Naive thymus-derived CD8-positive, alpha-beta T cell (primary cell): ENCODE measurements around the gene POPDC2. TPM values are rescaled to one million over a fixed set of nuclear protein-coding genes. Genes with fewer than 3 reads are reported as not detected.

Source experiments
- ATAC-seq, 2 donors: fragments of 150-1000 bp; cut with Tn5 transposase in 1 of 2; sonication (Bioruptor Pico), chemical (Tn5 transposase) in 1 of 2; 1 replicate in 1 of 2; 2 replicates in 1 of 2; pipeline ENCODE4 v1.10.0; 2021; ENCODE audit warnings: mild to moderate bottlenecking in 2 of 2, moderate library complexity in 2 of 2
- POLR2A ChIA-PET: fragments of 350-600 bp; sonication (Branson Sonifier 250); formaldehyde crosslinking; loops from one replicate; lab custom pipeline; 2021; ENCODE audit warnings: antibody characterized with exemption; lab: Charles Lee
- DNase-seq, 10 donors: peaks; one replicate each; pipeline versions ENCODE4 v3.0.0 to v3.0.0-alpha.2; 2020 to 2022
- H3K27ac Mint-ChIP-seq, 10 donors: one replicate each; pipeline ENCODE4 v1.8.0; 2020 to 2022; ENCODE audit warnings: mild to moderate bottlenecking in 10 of 10, mixed read lengths in 10 of 10, moderate library complexity in 4 of 10, inconsistent platforms in 1 of 10
- H3K27me3 Mint-ChIP-seq, 5 donors: one replicate each; pipeline ENCODE4 v1.8.0; 2021 to 2022; ENCODE audit warnings: mixed read lengths in 5 of 5
- H3K36me3 Mint-ChIP-seq, 3 donors: one replicate each; pipeline ENCODE4 v1.8.0; 2020 to 2022; ENCODE audit warnings: mixed read lengths in 3 of 3, mild to moderate bottlenecking in 2 of 3, inconsistent platforms in 1 of 3
- H3K4me1 Mint-ChIP-seq, 4 donors: one replicate each; pipeline ENCODE4 v1.8.0; 2021 to 2022; ENCODE audit warnings: mixed read lengths in 4 of 4
- H3K4me3 Mint-ChIP-seq, 10 donors: one replicate each; pipeline ENCODE4 v1.8.0; 2020 to 2022; ENCODE audit warnings: mild to moderate bottlenecking in 10 of 10, mixed read lengths in 10 of 10, moderate library complexity in 6 of 10, inconsistent platforms in 1 of 10
- H3K9me3 Mint-ChIP-seq, 9 donors: one replicate each; pipeline ENCODE4 v1.8.0; 2020 to 2022; ENCODE audit warnings: mixed read lengths in 9 of 9, mild to moderate bottlenecking in 3 of 9, inconsistent platforms in 1 of 9, moderate library complexity in 1 of 9
- polyA plus RNA-seq, 3 donors: library from polyadenylated mRNA; unstranded; fragments of 300-500 nt; fragmentation: Illumina TruSeq; gene quantifications; one replicate each; pipeline ENCODE4 v1.2.3, GENCODE V29; 2021
- total RNA-seq, 8 experiments: library from RNA in 2 of 8; stranded (reverse) in 2 of 8; gene quantifications; one replicate each; pipeline ENCODE4 v1.2.3 and lab custom pipeline; 2021 to 2026

The POPDC2 gene
- total and polyA plus RNA-seq, 5 experiments from 2014 or later, result 1.1 to 8.4 (median 2.6) TPM

GRCh38 chr3:119619094-119619493, 41.3 kb downstream of the POPDC2 start:
- ATAC-seq (no peak), DNase-seq (no peak)
- H3K4me3 Mint-ChIP-seq, result no peak overlapping the region
- H3K9me3 Mint-ChIP-seq, result no peaks in the 10 kb centered on the region
- H3K27ac Mint-ChIP-seq, result no peak overlapping the region
- H3K36me3 Mint-ChIP-seq, result no peaks in the 10 kb centered on the region
- POLR2A ChIA-PET, result no interaction called here
- H3K27me3 Mint-ChIP-seq, result peaks cover 0 to 13% (median 3%) of the 10 kb centered on the region in 5 donors
- no peaks in the 10 kb centered on the region for H3K4me1 Mint-ChIP-seq

GRCh38 chr3:119616056-119616455, 44.3 kb downstream of the POPDC2 start:
- Mint-ChIP-seq H3K27ac (no peak overlapping the region), H3K9me3 (no peaks in the 10 kb centered on the region), H3K4me3 (no peak overlapping the region), H3K36me3 (no peaks in the 10 kb centered on the region), H3K27me3 (peaks cover 3 to 23% (median 12%) of the 10 kb centered on the region in 5 donors), H3K4me1 (no peaks in the 10 kb centered on the region)
- POLR2A ChIA-PET, result no interaction called here
- ATAC-seq (no peak), DNase-seq (no peak)

DNA sequence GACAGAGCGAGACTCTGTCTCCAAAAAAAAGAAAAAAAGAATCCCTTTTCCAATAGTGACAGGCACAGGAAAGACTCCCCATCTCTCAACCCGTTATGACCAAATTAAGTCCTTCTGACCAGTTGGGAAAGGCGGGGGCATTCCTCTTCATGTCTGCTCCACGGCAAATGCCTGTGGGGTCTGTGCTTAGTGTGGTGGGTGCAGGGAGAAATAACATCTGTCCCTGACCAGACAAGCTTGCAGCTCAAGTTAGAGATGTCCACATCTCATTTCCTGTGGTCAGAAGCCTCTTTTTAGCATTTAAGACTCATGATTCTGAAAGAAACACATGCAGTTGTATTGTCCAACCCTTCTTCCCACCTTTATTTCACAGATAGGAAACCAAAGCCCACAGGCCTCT, 46.5 kb downstream of the POPDC2 start:
- Mint-ChIP-seq H3K9me3 (no peaks in the 10 kb centered on the region), H3K36me3 (no peaks in the 10 kb centered on the region), H3K4me3 (no peak overlapping the region), H3K4me1 (no peaks in the 10 kb centered on the region), H3K27ac (no peak overlapping the region), H3K27me3 (peaks cover 5 to 20% (median 14%) of the 10 kb centered on the region in 5 donors)
- no peak for ATAC-seq
- POLR2A ChIA-PET, result no interaction called here
- no peak for DNase-seq

DNA sequence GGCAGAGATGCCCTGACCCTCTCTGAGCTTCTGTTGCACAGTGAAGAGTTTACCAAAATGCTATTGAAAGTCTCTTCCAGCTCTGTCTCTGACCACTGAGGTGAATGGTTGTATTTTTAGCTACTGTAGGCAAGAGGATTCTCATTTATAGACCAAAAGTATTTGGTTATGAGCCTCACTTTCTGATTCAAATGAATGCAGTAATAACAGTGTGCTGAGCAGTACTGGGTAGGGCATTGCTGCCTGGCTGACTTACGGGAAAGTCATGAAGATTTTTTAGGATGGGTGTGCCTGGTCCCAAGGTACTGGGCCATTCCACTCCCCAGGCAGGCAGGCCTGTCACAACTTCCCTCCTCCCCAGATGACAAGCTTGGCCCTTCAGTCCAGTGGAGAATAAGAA, 47.2 kb downstream of the POPDC2 start:
- H3K4me1 Mint-ChIP-seq, result no peaks in the 10 kb centered on the region
- no peak for ATAC-seq
- no peak overlapping the region for H3K27ac Mint-ChIP-seq
- no peaks in the 10 kb centered on the region for H3K9me3 Mint-ChIP-seq
- no peak for DNase-seq
- peaks cover 5 to 23% (median 14%) of the 10 kb centered on the region in 5 donors for H3K27me3 Mint-ChIP-seq
- H3K36me3 Mint-ChIP-seq, result no peaks in the 10 kb centered on the region
- H3K4me3 Mint-ChIP-seq, result no peak overlapping the region
- POLR2A ChIA-PET, result no interaction called here

DNA sequence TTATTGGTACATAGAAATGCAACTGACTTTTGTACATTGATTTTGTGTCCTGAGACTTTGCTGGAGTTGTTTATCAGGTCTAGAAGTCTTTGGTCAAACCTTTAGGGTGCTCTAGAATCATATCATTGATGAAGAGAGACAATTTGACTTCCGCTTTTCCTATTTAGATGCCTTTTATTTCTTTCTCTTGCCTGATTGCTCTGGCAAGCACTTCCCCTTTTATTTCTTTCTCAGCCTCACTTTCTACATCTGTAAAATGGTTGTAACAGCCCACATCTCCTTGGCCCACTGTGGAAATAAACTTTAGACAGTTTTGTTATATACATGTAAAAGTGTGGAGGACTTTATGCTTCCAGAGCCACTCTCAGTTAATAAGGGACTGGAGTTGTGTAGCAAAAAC, 48.7 kb downstream of the POPDC2 start:
- ATAC-seq (no peak), DNase-seq (no peak)
- POLR2A ChIA-PET, result no interaction called here
- Mint-ChIP-seq H3K27me3 (peaks cover 9 to 37% (median 23%) of the 10 kb centered on the region in 5 donors), H3K4me1 (no peaks in the 10 kb centered on the region), H3K9me3 (no peaks in the 10 kb centered on the region), H3K27ac (no peak overlapping the region), H3K4me3 (no peak overlapping the region), H3K36me3 (no peaks in the 10 kb centered on the region)

DNA sequence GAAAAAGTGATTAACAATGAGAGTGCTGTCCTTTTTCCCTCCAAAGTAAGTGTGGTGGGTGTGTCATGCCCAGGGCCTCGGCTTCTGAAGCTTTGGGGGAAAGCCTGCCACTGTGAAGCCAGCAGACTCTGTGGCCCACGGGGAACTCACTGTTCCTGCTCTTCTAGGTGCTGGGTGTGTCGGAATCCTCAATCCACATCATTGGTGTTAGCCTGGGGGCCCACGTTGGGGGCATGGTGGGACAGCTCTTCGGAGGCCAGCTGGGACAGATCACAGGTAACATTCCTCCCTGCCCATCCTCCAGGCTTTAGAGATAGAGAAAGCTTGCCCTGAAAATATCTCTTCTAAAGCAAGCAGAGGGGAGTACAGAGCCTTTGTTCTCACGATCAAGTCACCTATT, 51.1 kb downstream of the POPDC2 start:
- POLR2A ChIA-PET, result no interaction called here
- H3K4me1 Mint-ChIP-seq, result no peaks in the 10 kb centered on the region

GRCh38 chr3:119608405-119609000, 51.9 kb downstream of the POPDC2 start:
- no peak overlapping the region for H3K4me3 Mint-ChIP-seq
- POLR2A ChIA-PET, result no interaction called here
- no peak overlapping the region for H3K27ac Mint-ChIP-seq
- peaks cover 9 to 37% (median 19%) of the 10 kb centered on the region in 5 donors for H3K27me3 Mint-ChIP-seq
- no peak for DNase-seq
- no peak for ATAC-seq
- H3K36me3 Mint-ChIP-seq, result no peaks in the 10 kb centered on the region
- no peaks in the 10 kb centered on the region for H3K9me3 Mint-ChIP-seq
- no peaks in the 10 kb centered on the region for H3K4me1 Mint-ChIP-seq

More for the DNA sequence above, 51.1 kb downstream of the POPDC2 start:
- Mint-ChIP-seq H3K27ac (no peak overlapping the region), H3K27me3 (peaks cover 9 to 37% (median 19%) of the 10 kb centered on the region in 5 donors), H3K9me3 (no peaks in the 10 kb centered on the region), H3K4me3 (no peak overlapping the region), H3K36me3 (no peaks in the 10 kb centered on the region)
- DNase-seq, result no peak
- ATAC-seq, result no peak

GRCh38 chr3:119604878-119605277, 55.5 kb downstream of the POPDC2 start:
- H3K36me3 Mint-ChIP-seq, result no peaks in the 10 kb centered on the region
- no peak for DNase-seq
- ATAC-seq, result no peak
- H3K27me3 Mint-ChIP-seq, result peaks cover 4 to 24% (median 10%) of the 10 kb centered on the region in 5 donors
- H3K27ac Mint-ChIP-seq, result no peak overlapping the region
- POLR2A ChIA-PET, result no interaction called here
- H3K9me3 Mint-ChIP-seq, result no peaks in the 10 kb centered on the region
- peaks cover 0 to 3% (median 0%) of the 10 kb centered on the region in 4 donors for H3K4me1 Mint-ChIP-seq
- no peak overlapping the region for H3K4me3 Mint-ChIP-seq

DNA sequence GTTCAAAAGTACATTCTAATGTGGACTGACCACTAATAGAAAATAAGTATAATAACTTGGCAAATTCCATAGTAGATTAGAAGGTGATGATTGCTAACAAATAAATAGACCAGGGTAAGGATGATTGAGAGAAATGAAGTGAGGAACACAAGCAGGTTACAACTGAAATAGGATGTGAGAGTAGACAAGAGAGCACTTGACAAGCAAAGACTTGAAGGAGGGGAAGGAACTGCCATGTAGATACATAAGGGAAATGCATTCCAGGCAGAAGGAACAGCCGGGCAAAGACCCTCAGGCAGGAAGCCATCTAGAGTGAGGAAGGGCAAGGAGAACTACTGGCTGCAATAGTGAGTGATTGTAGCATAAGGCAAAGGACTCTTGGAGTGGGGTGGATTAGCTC, 57.7 kb downstream of the POPDC2 start:
- ATAC-seq (no peak), DNase-seq (no peak)
- Mint-ChIP-seq H3K36me3 (no peaks in the 10 kb centered on the region), H3K4me1 (peaks cover 0 to 3% (median under 1%) of the 10 kb centered on the region in 4 donors), H3K9me3 (no peaks in the 10 kb centered on the region), H3K4me3 (no peak overlapping the region), H3K27me3 (peaks cover 2 to 9% (median 5%) of the 10 kb centered on the region in 5 donors), H3K27ac (no peak overlapping the region)
- POLR2A ChIA-PET, result no interaction called here

DNA sequence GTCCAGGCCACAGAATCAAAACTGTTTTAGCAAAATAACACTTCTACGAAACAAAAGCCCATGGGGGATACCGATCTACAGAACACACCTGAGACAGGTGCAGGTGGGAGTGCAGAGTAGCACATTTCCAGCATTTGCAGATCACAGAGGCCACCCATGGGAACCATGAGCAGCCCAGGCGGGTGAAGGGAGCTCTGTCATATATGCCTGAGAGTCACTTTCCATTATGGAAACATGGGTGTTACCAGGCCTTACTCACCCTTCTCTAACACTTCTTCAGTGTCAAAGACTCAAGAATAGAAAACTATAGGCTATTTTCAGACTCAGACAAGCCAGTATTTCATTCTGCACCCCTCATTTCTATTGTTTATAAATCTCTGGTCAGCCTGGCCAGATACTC, 59.2 kb downstream of the POPDC2 start:
- Mint-ChIP-seq H3K4me3 (no peak overlapping the region), H3K9me3 (no peaks in the 10 kb centered on the region), H3K4me1 (peaks cover 0 to 3% (median under 1%) of the 10 kb centered on the region in 4 donors), H3K27ac (no peak overlapping the region), H3K27me3 (peaks cover 0 to 1% (median 0%) of the 10 kb centered on the region in 5 donors), H3K36me3 (no peaks in the 10 kb centered on the region)
- ATAC-seq (no peak), DNase-seq (no peak)
- POLR2A ChIA-PET, result no interaction called here

DNA sequence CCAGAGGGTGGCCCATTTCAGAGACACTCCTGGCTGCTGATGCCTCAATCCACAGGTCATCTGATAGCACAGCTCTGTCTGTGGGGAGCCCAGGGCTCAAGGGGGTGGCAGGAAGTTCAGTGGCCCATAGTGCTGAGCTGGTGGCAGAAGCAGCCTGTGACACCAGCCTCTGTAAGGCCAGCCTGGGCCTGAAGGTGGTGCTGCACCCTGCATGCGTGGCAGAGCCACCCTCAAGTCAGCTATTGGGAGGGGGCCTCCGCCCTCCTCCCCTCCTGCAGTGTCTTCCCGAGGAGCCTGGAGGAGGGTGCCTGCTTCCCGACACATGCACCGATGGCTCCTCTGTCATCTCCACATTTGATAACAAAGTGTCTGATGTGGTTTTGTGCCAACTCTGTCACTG, 59.7 kb downstream of the POPDC2 start:
- no peak overlapping the region for H3K4me3 Mint-ChIP-seq
- H3K27ac Mint-ChIP-seq, result no peak overlapping the region
- H3K36me3 Mint-ChIP-seq, result no peaks in the 10 kb centered on the region
- H3K9me3 Mint-ChIP-seq, result no peaks in the 10 kb centered on the region
- peaks cover 0 to 3% (median under 1%) of the 10 kb centered on the region in 4 donors for H3K4me1 Mint-ChIP-seq
- ATAC-seq, result peak in 1 of 2 donors; percentile 46
- no peak for DNase-seq
- POLR2A ChIA-PET, result no interaction called here
- H3K27me3 Mint-ChIP-seq, result peaks cover 0 to 1% (median 0%) of the 10 kb centered on the region in 5 donors

DNA sequence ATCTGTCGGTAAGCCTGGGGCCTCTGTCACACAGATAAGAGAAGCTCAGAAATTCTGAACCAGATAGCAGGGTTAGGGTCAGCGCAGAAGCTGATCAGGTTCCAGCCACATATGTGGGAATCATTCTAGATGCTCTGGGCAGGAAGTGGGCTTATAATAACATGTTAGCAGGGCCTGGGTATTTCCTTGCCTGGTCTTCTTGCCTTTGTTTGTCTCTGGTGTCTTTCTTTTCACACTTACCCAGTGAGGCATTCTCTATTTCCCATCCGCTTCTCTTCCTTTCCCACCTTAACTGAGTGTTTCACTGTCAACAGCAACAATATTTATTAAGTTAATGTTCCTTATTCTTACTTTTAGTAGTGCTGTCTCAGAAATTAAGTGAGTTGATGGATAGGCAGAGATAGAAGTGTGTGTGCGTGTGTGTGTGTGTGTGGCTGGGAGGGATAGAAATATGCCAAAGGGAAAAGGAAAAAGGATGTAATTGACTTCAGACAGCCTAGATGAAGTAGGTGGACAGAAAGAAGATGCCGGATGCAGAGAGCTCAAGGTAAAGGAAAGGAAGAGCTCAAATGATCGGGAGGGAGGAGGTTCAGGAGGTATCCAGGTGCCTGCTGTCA, 60.7 kb downstream of the POPDC2 start:
- no peaks in the 10 kb centered on the region for H3K9me3 Mint-ChIP-seq
- H3K4me3 Mint-ChIP-seq, result no peak overlapping the region
- H3K27ac Mint-ChIP-seq, result no peak overlapping the region
- POLR2A ChIA-PET, result no interaction called here
- H3K27me3 Mint-ChIP-seq, result peaks cover 0 to 1% (median 0%) of the 10 kb centered on the region in 5 donors
- H3K4me1 Mint-ChIP-seq, result peaks cover 0 to 3% (median under 1%) of the 10 kb centered on the region in 4 donors
- ATAC-seq, result no peak
- H3K36me3 Mint-ChIP-seq, result no peaks in the 10 kb centered on the region
- no peak for DNase-seq

- Mint-ChIP-seq H3K27ac (no peak overlapping the region), H3K27me3 (peaks cover 0 to 4% (median 1%) of the 10 kb centered on the region in 5 donors), H3K4me1 (peaks cover 0 to 3% (median under 1%) of the 10 kb centered on the region in 4 donors), H3K36me3 (no peaks in the 10 kb centered on the region), H3K4me3 (no peak overlapping the region), H3K9me3 (no peaks in the 10 kb centered on the region)
- POLR2A ChIA-PET, result no interaction called here
- ATAC-seq (no peak), DNase-seq (no peak)
These were observed 61.8 kb downstream of the POPDC2 start for GRCh38 chr3:119598410-119599098.
